Stimulated activated CD4-positive, alpha-beta T cell treated with anti-CD3 and anti-CD28 coated beads, Interleukin-12 subunit alpha, Interleukin-12 subunit beta, amount 100 ng/mL, for 48 hours (primary cell): ENCODE results near the gene ADAMTS12.

Source experiments
- DNase-seq, 3 donors: peaks; one replicate each; pipeline ENCODE4 v3.0.0-alpha.2; 2020; ENCODE audit warnings: low read depth in 2 of 3, low spot score in 1 of 3

ADAMTS12 gene

DNA sequence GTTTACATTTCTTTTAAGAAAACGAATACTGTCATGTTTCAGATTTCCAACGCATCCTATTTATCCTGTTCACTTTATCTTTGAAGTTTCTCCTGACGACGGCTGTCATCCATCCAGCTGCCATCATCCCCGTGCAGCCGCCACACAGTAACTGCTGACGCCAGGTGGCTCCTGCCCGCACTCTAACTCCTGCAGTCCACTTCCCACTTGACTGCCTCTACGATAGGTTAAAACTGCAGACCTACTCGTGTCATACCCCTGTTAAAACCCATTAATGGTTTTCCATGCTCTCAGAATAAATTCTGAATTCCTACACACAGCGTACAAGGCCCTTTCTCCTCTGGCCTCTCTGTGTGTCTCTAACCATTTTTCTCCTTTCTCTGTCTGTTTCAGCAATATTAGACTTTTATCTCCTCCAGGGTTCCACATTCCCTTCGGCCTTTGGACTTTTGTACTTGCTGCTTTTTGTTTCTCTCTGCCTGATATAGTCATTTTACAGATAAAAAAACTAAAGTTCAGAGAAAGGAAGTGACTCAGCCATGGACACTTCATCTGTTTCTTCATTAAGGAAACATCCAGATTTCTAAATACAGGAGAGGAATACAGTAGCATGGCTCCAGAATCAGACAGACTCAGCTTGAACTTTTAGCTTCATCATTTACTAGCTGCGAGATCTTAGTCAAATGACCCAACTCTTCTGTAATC is 84.9 kb downstream of the ADAMTS12 start:
- no peak for DNase-seq

DNA sequence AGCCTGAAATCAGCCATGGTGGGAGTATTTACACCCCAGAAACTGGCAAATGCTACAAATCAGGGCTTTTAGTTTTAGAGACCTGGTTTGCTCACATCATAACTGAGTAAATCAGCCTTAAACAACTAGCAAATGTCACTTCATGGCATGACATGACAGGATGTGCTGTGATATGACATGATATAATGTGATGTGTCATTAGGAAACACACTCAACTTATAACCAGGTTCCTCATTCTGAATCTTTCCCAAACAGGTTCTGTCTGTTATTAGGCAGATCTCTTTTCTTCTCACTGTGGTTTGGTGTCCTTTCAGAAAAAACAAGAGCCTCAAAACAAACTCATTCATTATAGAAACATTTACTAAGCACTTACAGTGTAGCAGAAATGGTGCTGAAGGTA is 90.5 kb downstream of the ADAMTS12 start:
- no peak for DNase-seq

DNA sequence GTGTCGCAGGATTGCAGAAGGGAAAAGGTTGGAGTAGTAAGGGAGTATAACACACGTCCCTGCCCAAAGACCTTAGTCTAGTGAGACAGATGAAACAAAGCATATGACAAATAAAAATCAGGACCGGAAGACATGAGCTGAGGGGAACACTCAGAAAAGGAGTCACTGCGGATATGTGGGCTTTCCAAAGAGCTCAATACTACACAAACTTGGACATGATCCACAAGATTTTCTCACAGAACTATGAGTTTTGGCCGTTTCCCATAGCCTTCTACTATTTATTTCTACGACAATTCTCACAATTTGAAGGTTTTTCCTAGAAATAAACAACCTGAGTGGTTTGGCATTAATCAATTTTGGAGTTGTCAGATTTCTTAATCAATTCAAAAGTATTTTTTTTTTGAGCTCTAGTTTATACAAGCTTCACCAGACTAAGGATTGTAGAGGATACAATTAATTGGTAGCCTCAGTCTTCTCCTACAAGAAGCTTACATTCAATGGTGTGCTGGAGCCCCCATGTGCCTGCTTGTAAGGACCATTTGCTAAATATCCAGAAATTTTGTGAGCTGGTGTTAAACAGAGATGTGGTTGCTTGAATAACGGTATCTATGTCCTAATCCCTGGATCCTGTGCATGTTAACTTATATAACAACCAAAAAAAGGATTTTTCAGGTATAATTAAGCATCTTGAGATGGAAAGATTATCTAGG is 91.4 kb downstream of the ADAMTS12 start:
- DNase-seq = no peak

DNA sequence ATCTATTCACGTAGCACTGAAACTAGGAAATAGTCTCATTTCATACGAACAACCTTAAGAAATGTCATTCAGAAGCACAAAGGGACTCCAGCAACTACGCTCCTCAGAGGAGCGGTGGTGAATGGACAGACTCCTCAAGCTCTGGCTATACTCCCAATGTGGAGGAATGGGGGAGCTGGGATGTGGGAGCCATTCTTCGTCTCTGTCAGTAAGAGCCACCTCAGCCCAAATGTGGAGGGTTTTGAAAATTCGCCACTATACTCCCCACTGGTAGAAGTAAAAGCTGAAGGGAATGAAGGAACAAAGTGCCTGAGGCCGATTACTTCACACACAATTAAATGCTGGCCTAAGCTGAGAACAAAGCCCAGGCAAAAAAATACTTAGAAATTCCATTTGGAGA is 96.3 kb downstream of the ADAMTS12 start:
- no peak for DNase-seq

DNA sequence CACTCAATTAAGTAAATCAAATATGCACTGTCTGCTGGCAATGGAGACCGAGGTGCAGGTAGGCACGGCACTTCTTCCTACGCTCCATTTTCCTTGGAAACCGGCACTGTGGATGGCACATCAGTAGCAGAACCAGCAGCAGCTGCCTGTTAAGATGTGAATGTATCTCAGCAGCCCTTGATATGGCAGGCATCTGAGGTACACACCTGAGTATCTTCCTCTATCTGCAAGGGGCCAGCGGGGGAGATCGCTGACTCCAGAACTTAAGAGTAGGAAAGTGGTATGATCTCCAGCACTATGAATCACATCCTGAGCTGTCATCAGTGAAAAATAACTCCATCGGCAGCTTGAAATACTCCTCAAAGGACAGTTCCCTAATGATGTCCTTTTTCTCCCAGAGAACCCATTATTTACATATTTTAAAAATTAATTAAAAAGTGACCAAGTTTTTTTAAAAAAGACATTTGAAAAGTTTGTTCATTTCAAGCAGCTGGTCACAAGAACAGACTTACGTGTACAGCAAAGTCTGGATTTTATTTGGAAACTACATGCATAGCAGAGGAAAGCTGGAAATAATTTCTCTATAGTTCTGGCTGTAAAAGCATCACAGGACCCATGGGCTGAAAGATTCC is 97.1 kb downstream of the ADAMTS12 start:
- DNase-seq = no peak

DNA sequence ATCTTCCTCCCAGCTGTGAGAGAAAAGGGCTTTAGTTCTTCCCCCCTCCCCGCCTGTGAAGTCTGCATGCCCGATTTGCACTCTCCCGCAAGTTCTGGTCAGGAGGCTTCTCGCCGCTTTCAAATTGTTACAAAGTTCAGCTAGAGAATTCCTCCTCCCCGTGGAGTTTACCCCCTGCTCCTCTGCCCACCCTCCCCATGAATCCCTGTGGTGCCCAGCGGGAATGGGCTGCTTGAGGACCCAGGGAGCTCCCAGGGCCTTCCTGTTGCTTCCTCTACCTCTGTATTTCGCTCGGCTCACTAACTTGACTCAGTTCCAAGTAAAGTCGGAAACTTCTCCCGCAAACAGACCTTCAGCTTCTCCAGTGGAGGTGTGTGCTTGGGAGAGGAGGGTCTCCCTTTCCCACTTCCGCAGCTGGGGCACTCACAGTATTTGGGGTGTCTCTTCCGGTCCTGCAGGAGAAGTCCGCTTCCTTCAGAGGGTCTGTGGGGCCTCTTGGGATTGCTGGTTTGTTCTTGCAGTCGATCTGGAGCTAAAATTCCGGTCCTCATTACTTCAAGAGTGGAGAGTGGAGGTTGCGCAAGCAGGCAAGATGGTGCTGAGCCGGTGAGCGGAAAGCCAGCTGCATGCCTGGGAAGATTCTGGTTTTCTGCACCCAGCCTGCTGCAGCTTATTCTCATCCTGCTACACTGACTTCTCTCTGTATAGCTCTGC is 97.8 kb downstream of the ADAMTS12 start:
- no peak for DNase-seq

DNA sequence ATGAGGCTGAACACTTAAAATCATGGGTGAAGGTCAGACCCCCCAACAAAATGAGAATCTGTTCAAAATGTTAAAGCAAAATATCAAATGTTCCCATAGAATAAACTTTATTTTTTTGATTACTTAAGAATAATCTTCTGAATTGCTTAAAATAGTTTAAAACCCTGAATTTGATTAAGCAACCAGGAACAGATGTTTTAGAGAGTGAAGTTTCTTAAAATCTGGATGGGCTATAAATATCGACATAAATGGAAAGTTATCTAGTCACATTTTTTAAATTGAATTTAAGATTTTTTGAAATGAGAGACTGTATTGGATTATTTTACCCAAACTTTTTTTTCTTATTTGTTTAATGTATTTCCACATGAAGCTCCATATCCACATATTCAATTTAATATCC is 98.5 kb downstream of the ADAMTS12 start:
- DNase-seq = no peak

DNA sequence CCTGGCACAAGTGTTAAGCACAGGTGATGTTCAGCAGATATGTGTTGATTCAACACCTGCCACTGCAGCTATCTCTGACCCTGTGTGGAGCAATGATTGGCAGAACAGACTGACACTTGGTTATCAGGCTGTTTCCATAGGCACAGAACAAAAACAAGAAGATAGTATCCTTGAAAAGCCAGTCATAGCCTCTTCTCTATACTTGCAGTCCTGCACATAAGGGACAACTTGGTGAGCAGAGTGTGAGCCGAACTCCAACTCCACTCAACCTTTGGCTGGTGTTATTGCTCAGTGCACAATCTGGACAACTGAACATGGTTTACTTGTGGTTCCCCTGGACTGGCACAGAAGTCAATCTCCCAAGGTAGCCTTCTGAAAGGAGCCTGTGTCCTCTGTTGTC is 99.2 kb downstream of the ADAMTS12 start:
- no peak for DNase-seq

DNA sequence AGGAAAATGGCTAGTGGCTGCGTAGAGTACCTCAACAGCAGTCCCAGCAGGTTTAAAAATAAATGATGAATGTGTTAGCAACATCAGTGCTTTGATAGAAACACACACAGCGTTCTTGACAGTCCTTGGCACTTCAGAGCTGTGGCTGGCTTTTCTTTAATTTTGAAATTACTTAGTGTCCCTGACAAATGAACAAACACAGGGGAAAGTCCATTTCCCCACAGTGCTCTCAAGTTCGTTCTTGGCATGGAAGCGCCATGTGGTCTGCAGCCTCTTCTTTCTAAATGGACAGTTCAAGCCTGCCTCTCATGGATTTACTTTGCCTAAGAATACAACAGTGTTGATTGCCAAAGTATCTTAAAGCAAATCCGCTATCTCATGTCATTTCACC is 102.2 kb downstream of the ADAMTS12 start:
- DNase-seq = no peak

DNA sequence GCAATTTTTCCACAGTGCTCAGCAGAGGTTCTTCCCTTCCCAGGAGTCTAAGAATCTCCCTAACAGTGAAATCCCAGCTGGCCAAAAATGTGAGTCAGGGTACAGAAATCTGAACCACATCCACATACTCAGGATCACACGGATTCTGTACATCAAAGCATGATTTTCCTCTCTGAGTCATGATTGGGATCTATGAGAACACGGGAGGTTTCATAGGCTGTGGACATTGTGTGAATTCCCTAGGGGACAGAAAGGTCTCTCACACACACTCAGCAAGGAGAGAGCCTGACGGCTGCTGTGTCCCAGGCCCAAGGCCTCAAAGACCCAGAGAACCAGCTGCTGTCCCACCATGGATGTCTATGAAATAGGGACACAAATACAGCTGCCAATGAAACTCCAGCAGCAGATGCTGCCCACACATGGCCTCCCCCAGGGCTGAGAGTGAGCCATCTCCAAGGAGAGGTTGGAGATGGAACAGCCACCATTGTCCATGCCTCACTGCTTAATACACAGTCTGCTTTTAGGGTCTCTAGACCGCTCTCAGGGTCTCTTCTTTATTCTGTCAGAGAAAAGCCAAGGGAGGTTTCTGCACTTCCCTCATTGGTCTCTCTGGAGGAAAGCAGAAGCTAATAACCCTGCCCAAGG is 102.7 kb downstream of the ADAMTS12 start:
- DNase-seq = no peak

DNA sequence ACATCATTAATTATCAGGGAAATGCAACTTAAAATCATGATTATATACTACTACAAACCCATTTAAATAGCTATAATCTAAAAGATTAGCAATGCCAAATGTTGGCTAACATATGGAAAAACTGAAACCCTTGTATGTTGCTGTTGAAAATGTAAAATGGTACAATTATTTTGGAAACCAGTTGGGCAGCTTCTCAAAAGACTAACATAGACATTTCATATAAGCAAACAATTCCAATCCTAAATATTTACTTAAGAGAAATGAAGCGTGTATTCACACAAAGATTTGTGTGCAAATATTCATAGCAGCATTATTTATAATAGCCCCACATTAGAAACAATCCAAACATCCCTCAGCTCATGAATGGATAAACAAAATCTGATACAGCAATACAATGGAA is 106.2 kb downstream of the ADAMTS12 start:
- no peak for DNase-seq

DNA sequence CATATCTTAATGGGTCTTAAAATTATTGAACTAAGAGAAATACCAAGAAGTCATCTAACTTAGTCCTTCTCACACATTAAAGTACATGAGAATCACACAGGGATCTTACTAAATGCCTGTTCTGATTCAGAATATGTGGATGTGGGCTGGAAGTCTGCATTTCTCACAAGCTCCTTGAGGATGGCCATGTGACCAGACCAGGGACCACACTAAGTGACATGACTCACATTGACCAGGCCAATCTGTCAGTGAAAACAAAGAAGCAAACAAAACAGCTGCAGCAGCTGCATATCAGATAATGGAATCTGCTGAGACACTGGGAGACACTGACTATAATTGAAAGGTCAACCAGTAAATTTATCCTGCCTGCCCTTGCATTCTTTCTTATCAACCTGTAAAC is 110.5 kb downstream of the ADAMTS12 start:
- DNase-seq = no peak

DNA sequence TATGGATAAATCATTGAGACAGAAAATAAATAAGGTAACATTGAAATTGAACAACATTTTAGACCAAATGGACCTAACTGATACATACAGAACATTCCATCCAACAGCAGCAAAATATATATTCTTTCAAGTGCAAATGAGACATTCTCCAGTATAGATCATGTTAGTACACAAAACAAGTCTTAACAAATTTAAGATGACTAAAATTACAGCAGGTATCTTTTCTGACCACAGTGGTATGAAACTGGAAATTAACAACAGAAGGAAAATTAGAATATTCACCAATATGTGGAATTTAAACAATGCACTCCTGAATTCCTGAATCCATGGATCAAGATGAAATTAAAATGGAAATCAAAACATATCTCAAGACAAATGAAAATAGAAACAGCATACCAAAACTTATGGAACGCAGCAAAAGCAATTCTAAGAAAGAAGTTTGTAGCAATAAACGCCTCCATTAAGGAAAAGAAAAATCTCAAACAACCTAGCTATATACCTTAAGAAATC is 115.6 kb downstream of the ADAMTS12 start:
- no peak for DNase-seq

DNA sequence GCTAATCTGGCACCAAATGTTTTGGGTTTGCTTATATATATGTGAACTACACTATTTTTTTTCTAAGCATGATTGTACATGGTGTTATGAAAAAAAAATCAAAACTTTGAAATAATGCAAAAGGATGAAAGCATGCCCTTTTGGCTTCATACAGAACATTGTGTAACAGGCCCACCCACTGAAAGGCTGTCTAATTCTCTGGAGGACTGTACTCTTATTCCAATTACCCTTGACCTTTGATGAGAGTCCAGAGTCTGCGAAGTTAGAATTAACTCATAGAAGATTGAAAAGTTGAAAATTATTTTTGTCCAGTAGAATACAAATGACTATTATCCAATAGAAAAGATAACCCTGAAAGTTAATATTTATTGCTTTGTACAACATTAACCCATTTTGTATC is 117.4 kb downstream of the ADAMTS12 start:
- DNase-seq = no peak

DNA sequence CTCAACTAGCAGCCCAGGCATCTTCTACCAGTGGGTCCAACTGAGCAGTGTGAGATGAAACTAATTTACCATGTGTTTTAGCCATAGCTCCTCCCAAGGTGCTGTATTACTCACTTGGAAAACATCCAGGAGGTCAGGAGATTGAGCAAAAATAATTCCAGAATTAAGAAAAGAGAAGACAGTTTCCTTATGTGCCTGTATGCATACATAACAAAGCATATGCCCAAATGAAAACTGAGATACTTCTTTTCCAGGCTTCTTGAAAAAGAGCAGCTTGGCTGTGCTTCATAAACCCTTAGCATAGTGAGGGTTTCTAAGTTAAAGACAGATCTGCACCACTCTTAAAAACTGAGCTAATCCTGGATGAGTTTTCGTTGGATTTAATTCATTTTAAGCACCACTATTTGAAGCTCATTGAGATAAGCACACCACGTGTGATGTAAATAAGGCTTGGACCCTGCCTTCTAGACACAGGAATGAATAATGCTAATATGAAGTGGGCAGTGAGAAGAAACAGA is 119.4 kb downstream of the ADAMTS12 start:
- DNase-seq = no peak

DNA sequence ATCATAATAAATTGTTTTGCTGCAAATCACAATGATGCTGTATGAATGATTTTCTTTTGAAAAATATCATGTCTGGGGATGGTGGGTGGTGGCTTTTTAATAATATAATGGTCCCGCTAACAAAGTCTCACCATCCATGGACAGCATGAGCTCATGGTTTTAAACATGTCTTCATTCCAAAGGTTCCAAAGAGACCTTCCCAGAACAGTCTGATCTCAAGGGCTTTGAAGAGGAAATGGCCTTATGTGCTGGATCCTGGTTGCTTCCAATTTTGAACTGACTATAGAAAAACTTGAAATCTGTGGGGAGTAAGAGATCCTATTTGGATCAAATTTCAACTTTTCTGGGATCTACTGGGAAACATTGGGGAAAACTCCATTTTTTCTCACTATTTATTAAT is 121.8 kb downstream of the ADAMTS12 start:
- DNase-seq = no peak

DNA sequence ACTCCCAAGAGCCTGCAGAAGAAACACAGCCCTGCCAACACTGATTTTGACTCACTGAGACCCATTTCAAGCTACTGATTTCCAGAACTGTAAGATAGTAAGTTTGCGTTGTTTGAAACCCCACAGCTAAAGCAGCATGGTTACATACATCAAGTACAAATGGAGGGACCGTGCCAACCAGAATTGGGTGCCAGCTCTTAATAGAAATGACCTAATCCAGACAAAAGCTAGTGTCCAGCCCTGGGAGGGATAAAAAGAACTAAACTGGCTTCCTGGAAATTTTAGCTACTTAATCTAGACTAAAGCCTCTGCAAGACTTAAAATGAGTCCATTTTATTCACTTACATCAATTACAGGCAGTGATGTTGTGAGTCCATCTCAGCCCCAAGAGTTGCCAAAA is 122.6 kb downstream of the ADAMTS12 start:
- no peak for DNase-seq

DNA sequence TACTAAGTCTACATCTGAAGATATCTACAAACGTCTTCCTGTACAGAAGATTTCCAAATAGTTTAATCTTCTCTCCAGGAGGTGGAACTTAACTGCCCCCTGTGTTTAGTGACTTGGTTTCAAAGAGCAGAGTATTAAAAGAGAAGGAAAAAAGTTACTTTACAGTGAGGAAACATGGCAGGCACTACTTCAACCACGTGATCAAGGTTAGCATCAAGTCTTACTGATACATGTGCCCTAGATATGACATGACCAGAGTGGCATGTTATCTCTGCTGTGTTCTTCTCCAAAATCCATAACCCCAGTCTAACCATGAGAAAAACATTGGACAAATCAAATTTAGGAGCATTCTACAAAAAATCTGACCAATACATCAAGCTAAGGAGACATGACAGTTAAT is 125.8 kb downstream of the ADAMTS12 start:
- DNase-seq = no peak

DNA sequence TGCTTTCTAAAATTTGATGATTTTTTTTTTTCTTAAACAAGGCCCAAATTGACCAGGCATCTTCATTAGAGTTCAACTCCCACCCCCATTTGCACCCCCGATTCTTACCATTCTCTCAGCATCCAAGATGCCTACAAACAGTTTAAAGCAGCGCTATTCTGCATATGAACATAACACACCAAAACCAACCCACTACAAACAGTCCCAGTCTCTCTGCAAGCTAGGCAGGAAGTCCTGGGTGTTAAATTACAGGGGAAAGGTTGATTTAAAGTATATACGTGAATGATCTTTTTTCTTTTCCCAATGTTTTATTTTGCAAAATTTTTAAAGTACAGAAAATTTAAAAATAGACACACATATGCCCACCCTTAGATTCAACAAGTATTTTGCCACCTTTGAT is 127.0 kb downstream of the ADAMTS12 start:
- no peak for DNase-seq

DNA sequence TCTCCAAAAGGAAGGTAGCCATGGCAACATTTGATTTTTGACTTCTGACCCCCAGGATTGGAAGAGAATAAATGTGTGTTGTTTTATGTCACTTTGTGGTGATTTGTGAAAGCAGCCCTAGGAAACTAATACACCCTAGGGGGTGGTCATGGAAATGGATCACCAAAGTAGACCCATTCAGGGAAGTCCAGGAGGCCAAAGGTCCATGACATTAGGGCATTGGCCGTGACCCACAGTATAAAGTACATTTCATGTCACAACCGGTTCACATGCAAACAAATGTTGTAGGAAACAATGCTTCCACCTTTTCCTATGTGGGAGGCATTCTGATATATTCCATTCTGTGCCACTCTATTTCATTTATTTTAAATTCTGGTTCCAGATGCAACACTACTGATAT is 128.4 kb downstream of the ADAMTS12 start:
- no peak for DNase-seq

DNA sequence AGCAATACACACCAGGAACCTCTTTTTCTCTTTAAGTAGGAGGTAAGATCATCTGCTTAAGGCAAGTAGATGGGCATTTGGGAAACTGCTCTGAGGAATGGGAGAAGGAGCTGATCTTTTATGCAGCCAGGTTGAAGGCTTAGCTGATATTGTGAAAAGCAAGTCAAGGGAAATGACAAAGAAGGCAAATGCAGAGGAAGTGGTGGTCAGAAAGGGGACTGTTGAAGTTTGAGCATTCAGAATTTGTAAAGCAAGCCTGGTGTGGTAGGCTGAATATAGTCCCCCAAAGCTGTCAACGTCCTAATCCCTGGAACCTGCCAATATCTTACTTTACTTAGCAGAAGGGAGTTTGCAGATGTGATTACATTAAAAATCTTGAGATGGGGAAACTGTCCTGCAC is 128.9 kb downstream of the ADAMTS12 start:
- no peak for DNase-seq
